ENCODE results near the gene TNRC6A. TPM values are rescaled to one million over a fixed set of nuclear protein-coding genes. Genes with fewer than 3 reads are reported as not detected.

Gene TNRC6A
- total and polyA plus RNA-seq, 2 of the 13 experiments (the other 11 are each of a cell fraction or from before 2014, with no cell fraction given): 30.9 to 43.6 TPM

GRCh38 chr16:24729243-24729950 is at the start of gene TNRC6A (continued):
- TF ChIP-seq ZNF292 (CRISPR knock-in tag; IDR thresholded peaks at IDR 0.05; ENCODE audit: borderline replicate concordance, low read depth): no peak
- TF ChIP-seq ASH2L (IDR thresholded peaks at IDR 0.05; ENCODE audit: insufficient read length, low read depth, low read length): peak; percentile 94
- peak; percentile 45; the same call in 1 of the 2 replicates for TF ChIP-seq RAD21 (CRISPR knock-in tag; IDR thresholded peaks at IDR 0.05)
- 0 out of 2 replicates have a peak, but pooled peaks have one; percentile 63 for TF ChIP-seq ZNF749 (CRISPR knock-in tag; IDR thresholded peaks at IDR 0.05; ENCODE audit: borderline replicate concordance)
- TF ChIP-seq CEBPG (CRISPR knock-in tag; IDR thresholded peaks at IDR 0.05): no peak
- TF ChIP-seq RFX3 (CRISPR knock-in tag; IDR thresholded peaks at IDR 0.05): peak; percentile 87
- TF ChIP-seq KDM5B (CRISPR knock-in tag; IDR thresholded peaks at IDR 0.05; ENCODE audit: borderline replicate concordance): peak; percentile 48; the same call in 1 of the 2 replicates
- no peak for TF ChIP-seq ZNF672 (CRISPR knock-in tag; IDR thresholded peaks at IDR 0.05)
- TF ChIP-seq, protein P1, sequence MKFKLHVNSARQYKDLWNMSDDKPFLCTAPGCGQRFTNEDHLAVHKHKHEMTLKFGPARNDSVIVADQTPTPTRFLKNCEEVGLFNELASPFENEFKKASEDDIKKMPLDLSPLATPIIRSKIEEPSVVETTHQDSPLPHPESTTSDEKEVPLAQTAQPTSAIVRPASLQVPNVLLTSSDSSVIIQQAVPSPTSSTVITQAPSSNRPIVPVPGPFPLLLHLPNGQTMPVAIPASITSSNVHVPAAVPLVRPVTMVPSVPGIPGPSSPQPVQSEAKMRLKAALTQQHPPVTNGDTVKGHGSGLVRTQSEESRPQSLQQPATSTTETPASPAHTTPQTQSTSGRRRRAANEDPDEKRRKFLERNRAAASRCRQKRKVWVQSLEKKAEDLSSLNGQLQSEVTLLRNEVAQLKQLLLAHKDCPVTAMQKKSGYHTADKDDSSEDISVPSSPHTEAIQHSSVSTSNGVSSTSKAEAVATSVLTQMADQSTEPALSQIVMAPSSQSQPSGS (CRISPR knock-in tag; IDR thresholded peaks at IDR 0.05): peak; percentile 43; the same call in 1 of the 2 replicates
- TF ChIP-seq ZNF883 (CRISPR knock-in tag; IDR thresholded peaks at IDR 0.05; ENCODE audit: not compliant biosample characterization): no peak
- TF ChIP-seq TAF15 (IDR thresholded peaks at IDR 0.05; ENCODE audit: low read depth, low read length, poor library complexity, severe bottlenecking): peak; percentile 88
- 0 out of 2 replicates have a peak, but pooled peaks have one; percentile 12 for TF ChIP-seq ZNF234 (CRISPR knock-in tag; conservative IDR thresholded peaks at IDR 0.05)
- TF ChIP-seq ZNF580 (CRISPR knock-in tag; IDR thresholded peaks at IDR 0.05; ENCODE audit: borderline replicate concordance, low read depth): no peak
- 0 out of 2 replicates have a peak, but pooled peaks have one; percentile 19 for TF ChIP-seq ZFYVE20 (CRISPR knock-in tag; IDR thresholded peaks at IDR 0.05; ENCODE audit: borderline replicate concordance, low read depth)
- TF ChIP-seq ZNF839 (CRISPR knock-in tag; IDR thresholded peaks at IDR 0.05; ENCODE audit: borderline replicate concordance): no peak
- TF ChIP-seq PTBP1 (IDR thresholded peaks at IDR 0.05; ENCODE audit: low read depth, low read length, poor library complexity, severe bottlenecking): no peak
- TF ChIP-seq CEBPZ (IDR thresholded peaks at IDR 0.05; ENCODE audit: low read length): no peak
- peak; percentile 77; the same call in 1 of the 2 replicates for TF ChIP-seq TSC22D2 (CRISPR knock-in tag; IDR thresholded peaks at IDR 0.05; ENCODE audit: borderline replicate concordance)
- no peak for TF ChIP-seq PLSCR1 (CRISPR knock-in tag; IDR thresholded peaks at IDR 0.05; ENCODE audit: borderline replicate concordance)
- no peak for TF ChIP-seq ZNF253 (CRISPR knock-in tag; IDR thresholded peaks at IDR 0.05; ENCODE audit: borderline replicate concordance)
- TF ChIP-seq KDM4B (CRISPR knock-in tag; IDR thresholded peaks at IDR 0.05): peak; percentile 75; the same call in 1 of the 2 replicates
- no peak for TF ChIP-seq LCORL (IDR thresholded peaks at IDR 0.05)
- peak; percentile 33; the same call in 1 of the 2 replicates for TF ChIP-seq LCORL (CRISPR knock-in tag; IDR thresholded peaks at IDR 0.05)
- TF ChIP-seq TBX3 (IDR thresholded peaks at IDR 0.05; ENCODE audit: borderline replicate concordance): no peak
